DMS114 treated with DMSO at 0.1 percent for 48 hours (cell line): ENCODE results near the gene STK32C.
"Not testable (repeated sequence)": the region's sequence is repeated elsewhere in the genome, so short reads cannot be mapped to it uniquely, and the experiment has no call there.

Experiments
- DNase-seq: peaks from one replicate; lab custom pipeline; 2025; ENCODE audit not compliant: unreplicated experiment; lab: John Stamatoyannopoulos, UW

STK32C gene

GRCh38 chr10:132220996-132221395 lies 86.8 kb downstream of the STK32C start:
- not testable (repeated sequence) for DNase-seq

GRCh38 chr10:132220061-132220460 lies 87.7 kb downstream of the STK32C start:
- DNase-seq, result no peak

GRCh38 chr10:132219486-132219885 lies 88.3 kb downstream of the STK32C start:
- no peak for DNase-seq

- not testable (repeated sequence) for DNase-seq
These were observed 91.3 kb downstream of the STK32C start for GRCh38 chr10:132216441-132216840.

DNA sequence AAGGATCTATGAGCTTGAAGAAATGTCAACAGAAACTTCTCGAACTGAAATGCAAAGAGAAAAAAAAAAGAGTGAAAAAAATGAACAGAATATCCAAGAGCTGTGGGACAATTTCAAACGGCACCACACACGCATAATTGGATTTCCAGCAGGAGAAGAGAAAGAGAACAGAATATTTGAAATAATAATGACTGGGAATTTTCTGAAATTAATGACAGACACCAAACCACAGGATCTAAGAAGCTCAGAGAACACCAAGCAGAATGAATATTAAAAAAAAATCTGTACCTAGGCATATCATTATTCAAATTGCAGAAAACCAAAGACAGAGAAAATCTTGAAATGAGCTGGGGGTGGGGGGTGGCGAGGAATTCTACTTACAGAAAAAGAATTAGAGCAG lies 93.8 kb downstream of the STK32C start:
- no peak for DNase-seq

DNA sequence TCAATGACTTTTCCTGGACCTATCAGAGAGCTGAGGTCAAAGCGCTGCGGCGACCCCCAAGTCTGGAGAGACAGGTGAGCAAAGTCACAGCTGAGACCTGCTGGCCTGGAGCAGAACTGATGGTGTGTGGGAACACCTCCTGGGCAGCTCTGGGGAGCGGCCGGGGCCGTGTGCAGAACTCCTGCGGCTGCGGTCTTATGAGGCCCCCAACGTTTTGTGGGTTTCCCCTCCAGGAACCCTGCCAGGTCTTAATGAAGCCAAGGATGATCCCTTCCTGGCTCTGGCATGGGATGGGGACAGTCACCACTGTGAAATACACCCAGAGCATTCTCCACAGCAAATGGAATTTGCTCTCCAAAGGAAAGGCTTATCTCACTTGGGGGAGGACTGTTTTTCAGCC lies 94.9 kb downstream of the STK32C start:
- no peak for DNase-seq

DNA sequence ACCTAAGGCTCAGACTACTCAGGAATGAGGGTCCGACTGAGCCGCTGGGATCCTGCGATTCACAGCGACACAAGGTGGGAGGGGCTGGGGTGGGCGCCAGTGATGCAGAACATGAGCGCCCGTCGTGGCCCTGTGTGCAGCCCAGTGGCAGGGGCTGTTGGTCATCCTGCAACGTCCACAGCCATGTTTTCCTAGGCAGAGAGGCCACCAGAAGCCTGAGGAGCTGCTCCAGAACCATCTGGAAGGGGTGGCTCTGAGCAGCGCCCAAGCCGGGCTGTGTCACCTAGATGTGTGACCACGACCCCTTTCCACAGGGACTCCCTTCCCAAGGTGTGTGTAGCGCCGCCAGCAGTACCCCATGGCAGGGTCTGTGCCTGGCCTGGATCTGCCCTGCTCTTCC lies 96.5 kb downstream of the STK32C start:
- DNase-seq, result no peak

DNA sequence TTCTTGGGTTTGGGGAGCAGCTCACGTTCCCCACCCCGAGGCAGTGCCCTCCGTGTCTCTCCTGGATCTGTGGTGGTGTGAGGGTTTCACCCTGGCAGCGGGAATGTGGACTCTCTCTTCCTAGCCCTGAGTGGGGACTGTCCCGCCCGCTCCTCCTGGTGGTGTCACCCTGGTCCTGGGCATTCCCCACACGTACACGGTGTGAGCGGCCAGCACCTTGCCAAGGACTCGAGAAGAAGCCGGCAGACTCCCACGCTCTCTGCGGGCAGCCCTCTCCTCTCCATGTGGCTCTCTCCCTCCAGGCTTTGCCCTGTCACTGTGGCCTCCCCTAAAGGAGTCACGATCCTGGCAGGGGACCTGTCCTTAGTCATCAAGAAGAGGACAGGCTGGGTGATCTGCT lies 97.0 kb downstream of the STK32C start:
- no peak for DNase-seq

- no peak for DNase-seq
These were observed 97.7 kb downstream of the STK32C start for GRCh38 chr10:132209978-132210530.

GRCh38 chr10:132209130-132209529 lies 98.6 kb downstream of the STK32C start:
- no peak for DNase-seq

DNA sequence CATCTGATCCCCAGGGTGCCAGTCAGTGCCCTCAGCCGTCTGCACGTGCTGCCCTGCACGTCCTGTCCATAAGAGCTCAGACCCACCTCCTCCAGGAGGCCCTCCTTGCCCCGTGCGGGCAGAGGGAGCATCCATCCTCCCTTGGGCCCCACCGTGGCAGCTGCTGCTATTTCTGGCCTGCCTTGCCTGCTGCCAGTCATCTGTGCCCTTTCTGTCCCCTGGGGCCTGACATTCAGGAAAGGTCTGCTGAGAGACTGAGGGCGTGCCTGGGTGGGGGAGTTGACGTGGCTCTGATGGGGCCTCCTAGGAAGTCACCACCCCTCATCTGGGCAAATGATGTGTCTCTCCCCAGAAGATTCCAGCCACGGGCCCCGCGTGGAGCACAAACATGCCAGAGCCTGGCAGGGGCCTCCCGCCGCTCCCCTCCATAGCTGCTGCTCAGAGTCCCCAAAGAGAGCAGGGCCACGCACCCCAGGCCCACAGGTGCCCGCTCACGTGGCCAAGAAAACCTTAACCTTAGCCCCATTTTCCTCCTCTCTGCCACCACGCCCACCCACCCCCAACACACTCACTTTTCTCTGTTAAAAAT lies 99.2 kb downstream of the STK32C start:
- no peak for DNase-seq

DNA sequence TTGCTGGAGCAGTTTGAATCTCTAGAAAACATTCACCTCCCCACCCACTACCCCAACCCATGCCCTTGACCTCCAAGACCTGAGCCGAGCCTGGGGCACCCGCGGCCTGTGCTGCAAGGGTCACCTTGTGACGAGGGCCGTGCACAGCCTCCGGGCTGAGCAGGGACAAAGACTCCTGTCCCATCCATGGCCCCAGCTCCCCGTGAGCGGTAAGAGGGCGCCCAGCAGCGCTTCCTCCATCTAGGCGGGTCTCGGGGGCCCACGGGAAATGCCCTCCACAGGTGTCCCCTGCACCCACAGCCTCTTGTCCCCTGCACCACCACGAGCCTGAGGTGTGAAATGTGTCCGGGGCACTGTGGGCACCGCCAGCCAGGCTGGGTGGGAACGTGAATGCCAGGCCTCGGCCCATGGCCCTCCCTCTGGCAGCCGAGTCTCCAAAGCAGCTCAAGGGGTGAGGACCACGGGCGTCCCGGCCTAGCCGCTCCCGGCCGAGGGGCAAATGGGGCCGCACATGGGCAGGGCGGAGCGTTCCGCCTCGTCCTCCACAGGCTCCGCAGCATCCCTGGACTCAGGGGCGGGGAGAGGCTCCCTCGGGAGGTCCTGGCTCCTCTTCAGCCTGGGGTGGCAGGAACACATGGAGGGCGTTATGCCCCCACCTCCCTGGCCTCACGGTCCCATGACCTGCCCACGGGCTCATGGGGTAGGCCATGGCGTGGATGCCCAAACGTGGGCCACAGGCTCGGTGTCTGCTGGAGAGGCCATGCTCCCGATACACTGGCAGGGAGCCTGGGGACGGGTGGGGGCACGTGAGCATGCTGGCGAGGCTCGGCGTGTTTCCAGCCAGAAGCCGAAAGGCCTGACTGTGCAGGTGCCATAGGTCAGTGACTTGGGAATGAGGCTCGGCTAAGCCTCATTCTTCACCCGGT lies 100.0 kb downstream of the STK32C start:
- no peak for DNase-seq

DNA sequence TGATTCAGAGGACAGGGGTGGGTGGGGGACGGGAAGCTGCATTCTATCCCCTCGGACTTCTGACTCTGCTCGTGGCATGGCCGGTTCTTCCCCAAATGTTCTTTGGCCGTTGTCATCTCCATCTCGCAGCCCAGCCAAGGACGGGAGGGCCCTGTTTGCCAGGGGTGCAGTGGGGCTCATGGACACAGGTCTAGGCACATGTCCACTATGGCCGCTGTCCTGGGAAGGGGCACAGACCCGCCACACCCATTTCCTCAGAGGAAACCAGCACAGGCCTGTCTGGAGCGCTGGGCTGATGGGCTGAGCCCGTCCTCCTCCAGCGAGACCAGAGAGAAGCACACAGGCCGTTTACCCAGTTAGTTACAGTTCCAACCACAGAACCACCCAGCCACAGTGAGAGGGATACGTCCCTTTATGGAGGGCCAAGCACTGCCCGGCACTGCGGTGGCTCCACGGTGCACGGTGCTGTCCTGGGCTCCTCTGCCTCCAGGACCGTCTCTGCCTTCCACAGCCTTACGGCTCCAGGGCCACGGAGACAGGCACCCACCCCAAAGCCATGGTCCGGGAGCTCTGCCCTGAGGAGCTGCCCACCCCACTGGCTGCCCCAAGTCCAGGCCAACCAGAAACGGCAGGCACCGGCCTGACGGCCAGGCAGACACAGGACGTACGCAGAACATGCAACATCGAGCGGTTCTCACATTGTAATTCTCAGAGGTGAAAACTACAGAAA lies 100.8 kb downstream of the STK32C start:
- DNase-seq, result no peak

DNA sequence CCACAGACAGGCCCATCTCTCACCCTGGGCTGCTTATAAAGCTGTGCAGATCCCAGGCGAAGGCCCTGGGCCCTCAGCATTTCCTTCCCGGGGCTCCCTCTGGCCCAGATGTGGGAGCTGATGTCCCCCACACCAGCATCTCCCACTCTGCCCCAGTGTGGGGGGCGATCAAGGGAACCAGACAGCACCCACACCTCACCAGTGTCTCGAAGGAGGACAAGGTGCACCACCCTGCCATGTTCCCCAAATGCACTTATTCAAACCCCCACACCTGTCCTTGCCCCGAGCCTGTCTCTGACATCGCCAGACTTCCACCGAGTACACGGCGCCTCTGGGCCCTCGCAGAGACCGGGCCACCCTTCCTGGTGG lies 101.4 kb downstream of the STK32C start:
- no peak for DNase-seq

DNA sequence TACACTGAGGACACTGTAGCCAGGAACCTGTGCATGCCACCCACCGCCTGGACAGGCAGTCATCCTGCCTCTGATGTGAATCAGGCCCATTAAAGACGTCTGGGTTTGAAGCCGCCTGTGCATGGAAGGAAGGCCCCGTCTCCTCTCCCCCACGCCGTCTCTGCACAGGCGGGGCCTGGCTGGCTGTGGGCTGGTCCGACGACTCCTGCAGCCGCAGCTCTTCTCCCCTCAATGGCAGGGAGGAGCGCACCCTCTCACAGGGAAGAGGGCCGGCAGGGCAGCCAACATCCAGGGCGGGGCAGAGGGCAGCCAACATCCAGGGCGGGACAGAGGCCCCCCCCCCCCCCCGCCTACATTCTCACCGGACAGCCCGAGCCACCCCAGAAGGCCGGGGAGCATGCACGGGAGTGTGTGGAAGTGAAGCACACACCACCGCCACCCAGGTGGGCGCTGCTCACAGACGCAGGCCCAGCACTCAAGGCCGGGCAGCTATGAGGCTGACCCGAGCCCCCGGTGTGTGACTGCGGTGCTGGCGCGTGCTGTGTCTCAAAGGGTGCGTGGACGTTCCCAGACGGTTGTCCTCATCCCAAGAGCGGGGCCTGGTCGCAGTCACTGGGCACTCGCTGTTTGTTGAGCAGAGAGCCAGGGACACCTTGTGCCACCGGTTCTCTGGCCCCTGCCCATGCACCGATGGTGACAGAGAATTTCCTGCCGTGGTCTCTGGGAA lies 101.9 kb downstream of the STK32C start:
- no peak for DNase-seq

- DNase-seq, result no peak
These were observed 102.8 kb downstream of the STK32C start for GRCh38 chr10:132204781-132205473.

- no peak for DNase-seq
These were observed 103.5 kb downstream of the STK32C start for GRCh38 chr10:132204078-132204780.

- DNase-seq, result no peak
These were observed 104.3 kb downstream of the STK32C start for GRCh38 chr10:132203256-132204077.
